Measurements from ENCODE around the gene TRABD2A. TPM values are rescaled to one million over a fixed set of nuclear protein-coding genes. Genes with fewer than 3 reads are reported as not detected.

Gene TRABD2A
- total and polyA plus RNA-seq, 4 donors: 0.26 to 10.3 (median 0.55) TPM

- Histone ChIP-seq H3K36me3 (ENCODE audit: control insufficient read depth in 4 of 4, insufficient read depth in 3 of 4, low read depth in 1 of 4, low read length in 3 of 4) (no peaks in the 10 kb centered on the region), H3K4me1 (ENCODE audit: control insufficient read depth in 4 of 4, insufficient read depth in 4 of 4, low read length in 3 of 4) (peaks cover 0 to 9% (median 7%) of the 10 kb centered on the region in 4 donors), H3K9me3 (ENCODE audit: control insufficient read depth in 4 of 4, low read length in 3 of 4) (no peaks in the 10 kb centered on the region), H3K9ac (ENCODE audit: low read depth in 1 of 2, low read length in 2 of 2) (no peak overlapping the region), H3K27me3 (ENCODE audit: control insufficient read depth in 4 of 4, insufficient read depth in 4 of 4, low read length in 3 of 4) (no peaks in the 10 kb centered on the region), H3K27ac (ENCODE audit: low read depth in 1 of 2, low read length in 2 of 2) (no peak overlapping the region), H3K4me3 (ENCODE audit: low read depth in 1 of 3, low read length in 3 of 3) (no peak overlapping the region)
- no peak for DNase-seq (ENCODE audit: low spot score)
- WGBS: 93% methylated on average over 6 of the region's 6 CpGs
- TF ChIP-seq HNF4G (IDR thresholded peaks at IDR 0.05) (no peak), GABPA (IDR thresholded peaks at IDR 0.05 in 1 of 2, conservative IDR thresholded peaks at IDR 0.05 in 1 of 2) (no peak)
Measured at GRCh38 chr2:84886791-84887190, 5.9 kb upstream of the TRABD2A start.

- no peak for DNase-seq (ENCODE audit: low spot score)
- H3K9ac ChIP-seq (ENCODE audit: low read depth in 1 of 2, low read length in 2 of 2): no peak overlapping the region
- H3K27me3 ChIP-seq (ENCODE audit: control insufficient read depth in 4 of 4, insufficient read depth in 4 of 4, low read length in 3 of 4): no peaks in the 10 kb centered on the region
- H3K4me1 ChIP-seq (ENCODE audit: control insufficient read depth in 4 of 4, insufficient read depth in 4 of 4, low read length in 3 of 4): peaks cover 8 to 25% (median 21%) of the 10 kb centered on the region in 4 donors
- TF ChIP-seq MAX (IDR thresholded peaks at IDR 0.05) (no peak), RAD21 (IDR thresholded peaks at IDR 0.05) (no peak), REST (IDR thresholded peaks at IDR 0.05) (no peak)
- no peak overlapping the region for H3K4me3 ChIP-seq (ENCODE audit: low read depth in 1 of 3, low read length in 3 of 3)
- WGBS: 95% methylated on average over 2 of the region's 2 CpGs
- no peaks in the 10 kb centered on the region for H3K9me3 ChIP-seq (ENCODE audit: control insufficient read depth in 4 of 4, low read length in 3 of 4)
- no peaks in the 10 kb centered on the region for H3K36me3 ChIP-seq (ENCODE audit: control insufficient read depth in 4 of 4, insufficient read depth in 3 of 4, low read depth in 1 of 4, low read length in 3 of 4)
- no peak overlapping the region for H3K27ac ChIP-seq (ENCODE audit: low read depth in 1 of 2, low read length in 2 of 2)
Measured at GRCh38 chr2:84885111-84885510, 4.2 kb upstream of the TRABD2A start.

- H3K4me1 ChIP-seq (ENCODE audit: control insufficient read depth in 4 of 4, insufficient read depth in 4 of 4, low read length in 3 of 4): peaks cover 8 to 28% (median 26%) of the 10 kb centered on the region in 4 donors
- no peak for TF ChIP-seq ZBTB33 (IDR thresholded peaks at IDR 0.05)
- no peak for TF ChIP-seq FOXA1 (IDR thresholded peaks at IDR 0.05)
- no peak for TF ChIP-seq JUND (IDR thresholded peaks at IDR 0.05)
- no peak for TF ChIP-seq HNF4A (conservative IDR thresholded peaks at IDR 0.05)
- TF ChIP-seq TAF1 (conservative IDR thresholded peaks at IDR 0.05): no peak
- TF ChIP-seq MAX (IDR thresholded peaks at IDR 0.05): no peak
- no peak for TF ChIP-seq GABPA (IDR thresholded peaks at IDR 0.05 in 1 of 2, conservative IDR thresholded peaks at IDR 0.05 in 1 of 2)
- no peak for TF ChIP-seq ATF3 (IDR thresholded peaks at IDR 0.05)
- TF ChIP-seq YY1 (IDR thresholded peaks at IDR 0.05): no peak
- no peak for TF ChIP-seq REST (IDR thresholded peaks at IDR 0.05)
- TF ChIP-seq CTCF (IDR thresholded peaks at IDR 0.05; ENCODE audit: low read depth, low read length, missing input control): no peak
- no peak for TF ChIP-seq NR2F2 (IDR thresholded peaks at IDR 0.05)
- no peak for TF ChIP-seq RAD21 (IDR thresholded peaks at IDR 0.05)
- no peak for TF ChIP-seq RXRA (IDR thresholded peaks at IDR 0.05)
- no peak for TF ChIP-seq EGR1 (IDR thresholded peaks at IDR 0.05; ENCODE audit: low read depth in 2 of 2)
- TF ChIP-seq FOXA2 (IDR thresholded peaks at IDR 0.05): no peak
Measured at GRCh38 chr2:84884449-84884848, 3.6 kb upstream of the TRABD2A start.

More at GRCh38 chr2:84884449-84884848, 3.6 kb upstream of the TRABD2A start:
- H3K36me3 ChIP-seq (ENCODE audit: control insufficient read depth in 4 of 4, insufficient read depth in 3 of 4, low read depth in 1 of 4, low read length in 3 of 4): no peaks in the 10 kb centered on the region
- no peak for DNase-seq (ENCODE audit: low spot score)
- H3K27me3 ChIP-seq (ENCODE audit: control insufficient read depth in 4 of 4, insufficient read depth in 4 of 4, low read length in 3 of 4): no peaks in the 10 kb centered on the region
- no peak overlapping the region for H3K9ac ChIP-seq (ENCODE audit: low read depth in 1 of 2, low read length in 2 of 2)
- H3K27ac ChIP-seq (ENCODE audit: low read depth in 1 of 2, low read length in 2 of 2): no peak overlapping the region
- H3K9me3 ChIP-seq (ENCODE audit: control insufficient read depth in 4 of 4, low read length in 3 of 4): no peaks in the 10 kb centered on the region
- no peak overlapping the region for H3K4me3 ChIP-seq (ENCODE audit: low read depth in 1 of 3, low read length in 3 of 3)

Data from liver (tissue), 9 donors.